Measurements from ENCODE around the gene CBX3. TPM values are rescaled to one million over a fixed set of nuclear protein-coding genes. Genes with fewer than 3 reads are reported as not detected.
A peak's percentile ranks its signal among the peaks of the same experiment; 100 is the strongest.

The CBX3 gene
- total RNA-seq, 2 donors from 2014 or later = 213 to 219 TPM

- H3K4me1 ChIP-seq (ENCODE audit: control insufficient read depth, insufficient read depth, low read length) = no peaks in the 10 kb centered on the region
- 90 to 95% methylated on average over 5 to 10 of the region's 10 CpGs for WGBS, 2 experiments (ENCODE audit: insufficient coverage in 1 of 2, insufficient read length in 1 of 2)
- no peak overlapping the region for H3K9ac ChIP-seq (ENCODE audit: extremely low read depth, low read length, poor library complexity, severe bottlenecking)
- H3K4me3 ChIP-seq (ENCODE audit: low read length) = no peak overlapping the region
- peaks cover 40% of the 10 kb centered on the region for H3K36me3 ChIP-seq (ENCODE audit: control insufficient read depth, insufficient read depth, low read length)
- no peaks in the 10 kb centered on the region for H3K9me3 ChIP-seq (ENCODE audit: control insufficient read depth, low read length)
- peak overlapping the region; percentile 4 for H3K27ac Mint-ChIP-seq
- no peak for TF ChIP-seq CTCF (conservative IDR thresholded peaks at IDR 0.05)
- no peaks in the 10 kb centered on the region for H3K27me3 ChIP-seq (ENCODE audit: control insufficient read depth, insufficient read depth, low read length, poor library complexity, severe bottlenecking)
- no peak for DNase-seq
- H3K4me1 Mint-ChIP-seq = peaks cover 9% of the 10 kb centered on the region
- H3K27ac ChIP-seq (ENCODE audit: low read depth, low read length) = no peak overlapping the region
- H3K36me3 Mint-ChIP-seq (ENCODE audit: low read depth) = peaks cover 28% of the 10 kb centered on the region
- no peaks in the 10 kb centered on the region for H3K27me3 Mint-ChIP-seq (ENCODE audit: insufficient read depth)
- no peaks in the 10 kb centered on the region for H3K9me3 Mint-ChIP-seq
- no peak overlapping the region for H3K4me3 Mint-ChIP-seq
These were observed 16.3 kb upstream of the CBX3 start for GRCh38 chr7:26185131-26185843.

GRCh38 chr7:26185844-26186180 lies 15.7 kb upstream of the CBX3 start:
- no peaks in the 10 kb centered on the region for H3K27me3 ChIP-seq (ENCODE audit: control insufficient read depth, insufficient read depth, low read length, poor library complexity, severe bottlenecking)
- H3K4me1 Mint-ChIP-seq = peaks cover 4% of the 10 kb centered on the region
- peaks cover 45% of the 10 kb centered on the region for H3K36me3 ChIP-seq (ENCODE audit: control insufficient read depth, insufficient read depth, low read length)
- no peaks in the 10 kb centered on the region for H3K9me3 ChIP-seq (ENCODE audit: control insufficient read depth, low read length)
- no peaks in the 10 kb centered on the region for H3K4me1 ChIP-seq (ENCODE audit: control insufficient read depth, insufficient read depth, low read length)
- no peak overlapping the region for H3K4me3 Mint-ChIP-seq
- no peak overlapping the region for H3K27ac ChIP-seq (ENCODE audit: low read depth, low read length)
- no peak for DNase-seq
- no peak overlapping the region for H3K27ac Mint-ChIP-seq
- no peaks in the 10 kb centered on the region for H3K9me3 Mint-ChIP-seq
- no peak for TF ChIP-seq CTCF (conservative IDR thresholded peaks at IDR 0.05)
- H3K36me3 Mint-ChIP-seq (ENCODE audit: low read depth) = peaks cover 32% of the 10 kb centered on the region
- H3K4me3 ChIP-seq (ENCODE audit: low read length) = no peak overlapping the region
- no peak overlapping the region for H3K9ac ChIP-seq (ENCODE audit: extremely low read depth, low read length, poor library complexity, severe bottlenecking)
- 97 to 100% methylated on average over 1 of the region's 1 CpG for WGBS, 2 experiments (ENCODE audit: insufficient coverage in 1 of 2, insufficient read length in 1 of 2)
- no peaks in the 10 kb centered on the region for H3K27me3 Mint-ChIP-seq (ENCODE audit: insufficient read depth)

GRCh38 chr7:26186364-26187311 lies 14.9 kb upstream of the CBX3 start:
- Mint-ChIP-seq H3K36me3 (ENCODE audit: low read depth) (peaks cover 38% of the 10 kb centered on the region), H3K27ac (peak overlapping the region; percentile 56), H3K27me3 (ENCODE audit: insufficient read depth) (no peaks in the 10 kb centered on the region), H3K4me3 (no peak overlapping the region), H3K9me3 (no peaks in the 10 kb centered on the region), H3K4me1 (no peaks in the 10 kb centered on the region)
- TF ChIP-seq CTCF (conservative IDR thresholded peaks at IDR 0.05) = no peak
- Histone ChIP-seq H3K4me1 (ENCODE audit: control insufficient read depth, insufficient read depth, low read length) (no peaks in the 10 kb centered on the region), H3K9ac (ENCODE audit: extremely low read depth, low read length, poor library complexity, severe bottlenecking) (no peak overlapping the region), H3K36me3 (ENCODE audit: control insufficient read depth, insufficient read depth, low read length) (peaks cover 54% of the 10 kb centered on the region), H3K27me3 (ENCODE audit: control insufficient read depth, insufficient read depth, low read length, poor library complexity, severe bottlenecking) (no peaks in the 10 kb centered on the region), H3K4me3 (ENCODE audit: low read length) (no peak overlapping the region), H3K27ac (ENCODE audit: low read depth, low read length) (no peak overlapping the region), H3K9me3 (ENCODE audit: control insufficient read depth, low read length) (no peaks in the 10 kb centered on the region)
- DNase-seq = no peak
- 97 to 100% methylated on average over 2 to 5 of the region's 5 CpGs for WGBS, 2 experiments (ENCODE audit: insufficient coverage in 1 of 2, insufficient read length in 1 of 2)

Measured in endodermal cell (in vitro differentiated cells).